HL-60 (cell line): ENCODE results near the gene ZSWIM2.

Experiments
- DNase-seq, 2 experiments: peaks; one replicate each; pipeline ENCODE4 v3.0.0-alpha.2; 2010 to 2020; ENCODE audit warnings: low read depth in 1 of 2, low spot score in 1 of 2
- H3K27ac ChIP-seq: fragments of 250-450 bp; sonication (Bioruptor Pico); replicated peaks from 2 replicates; pipeline ENCODE4 v1.5.1; 2020; ENCODE audit warnings: mild to moderate bottlenecking, moderate library complexity
- H3K27me3 ChIP-seq: fragments of 250-450 bp; sonication (Bioruptor Pico); 2 replicates; pipeline ENCODE4 v1.5.1; 2021; ENCODE audit warnings: mild to moderate bottlenecking, moderate library complexity; ENCODE audit not compliant: insufficient read depth, poor library complexity, severe bottlenecking
- H3K4me3 ChIP-seq: replicated peaks from 2 replicates; pipeline ENCODE4 v1.5.1; 2011; ENCODE audit warnings: mild to moderate bottlenecking, control low read depth, low read length; ENCODE audit not compliant: insufficient read depth
- CTCF ChIP-seq: IDR thresholded peaks from one replicate; pipeline ENCODE4 v1.5.1; 2011; ENCODE audit warnings: low read length, control low read depth, inconsistent platforms; ENCODE audit not compliant: insufficient read depth
- GABPA ChIP-seq: IDR thresholded peaks from 2 replicates; pipeline ENCODE4 v1.6.1; 2012; ENCODE audit warnings: low read depth
- POLR2AphosphoS5 ChIP-seq: IDR thresholded peaks from 2 replicates; pipeline ENCODE4 v1.6.1; 2012; ENCODE audit warnings: low read depth
- REST ChIP-seq: IDR thresholded peaks from 2 replicates; pipeline ENCODE4 v1.6.1; 2012; ENCODE audit warnings: low read depth; ENCODE audit not compliant: insufficient replicate concordance
- SPI1 ChIP-seq: IDR thresholded peaks from 2 replicates; pipeline ENCODE4 v1.6.1; 2012; ENCODE audit warnings: low read depth, mild to moderate bottlenecking, borderline replicate concordance

Gene ZSWIM2

GRCh38 chr2:186887107-186888090 lies 38.4 kb upstream of the ZSWIM2 start:
- Histone ChIP-seq H3K27me3 (no peaks in the 10 kb centered on the region), H3K4me3 (no peak overlapping the region), H3K27ac (no peak overlapping the region)
- DNase-seq = no peak
- no peak for TF ChIP-seq SPI1
- TF ChIP-seq POLR2AphosphoS5 = no peak
- no peak for TF ChIP-seq GABPA
- no peak for TF ChIP-seq REST
- TF ChIP-seq CTCF = no peak

DNA sequence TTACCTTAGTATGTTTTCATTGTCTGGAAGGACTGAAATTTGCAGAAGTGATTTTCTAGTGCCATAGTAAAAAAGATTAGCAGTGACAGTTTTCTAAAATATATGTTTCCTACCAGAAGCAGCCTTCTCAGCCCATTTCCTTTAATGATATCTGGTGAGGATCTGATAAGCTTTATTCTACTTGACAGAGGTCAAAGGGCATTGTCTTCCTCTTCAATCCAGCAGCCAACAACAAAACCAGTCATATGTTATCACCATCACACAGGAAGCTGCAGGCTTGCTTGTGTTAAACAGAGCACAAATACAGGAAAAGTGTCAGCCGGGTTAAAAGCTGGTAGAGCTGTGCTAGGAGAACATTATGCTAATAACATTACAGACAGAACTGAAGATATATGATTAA lies 35.6 kb upstream of the ZSWIM2 start:
- TF ChIP-seq SPI1 (no peak), CTCF (no peak), POLR2AphosphoS5 (no peak), GABPA (no peak), REST (no peak)
- H3K27ac ChIP-seq = no peak overlapping the region
- DNase-seq = no peak
- no peaks in the 10 kb centered on the region for H3K27me3 ChIP-seq
- no peak overlapping the region for H3K4me3 ChIP-seq

- Histone ChIP-seq H3K27me3 (no peaks in the 10 kb centered on the region), H3K4me3 (no peak overlapping the region), H3K27ac (no peak overlapping the region)
- DNase-seq = no peak
- no peak for TF ChIP-seq CTCF
- TF ChIP-seq POLR2AphosphoS5 = no peak
- TF ChIP-seq REST = no peak
- TF ChIP-seq SPI1 = no peak
- TF ChIP-seq GABPA = no peak
Measured at GRCh38 chr2:186883666-186884065, 34.7 kb upstream of the ZSWIM2 start.
